Activated CD4-positive, CD25-positive, alpha-beta regulatory T cell treated with anti-CD3 and anti-CD28 coated beads, Interleukin-2, amount 50 U/mL, for 72 hours (primary cell): ENCODE data around the gene CRYGD.
"Not testable (repeated sequence)": the region's sequence is repeated elsewhere in the genome, so short reads cannot be mapped to it uniquely, and the experiment has no call there.

ENCODE experiments used
- DNase-seq: peaks from one replicate; pipeline ENCODE4 v3.0.0; 2021

Gene CRYGD

GRCh38 chr2:208124013-208124715 is at the start of gene CRYGD:
CRYGD (minus strand) TSS chr2:208124524; CDS start chr2:208124473, 51 bp downstream.
- DNase-seq: not testable (repeated sequence)

GRCh38 chr2:208172125-208172524 is 47.8 kb upstream of the CRYGD start:
- no peak for DNase-seq

GRCh38 chr2:208164951-208165755 is 40.8 kb upstream of the CRYGD start:
- no peak for DNase-seq

GRCh38 chr2:208163489-208163888 is 39.2 kb upstream of the CRYGD start, which contains the start of gene CRYGA:
CRYGA (minus strand) TSS chr2:208163589; CDS start chr2:208163556, 33 bp downstream.
- no peak for DNase-seq

GRCh38 chr2:208156439-208156838 is 32.1 kb upstream of the CRYGD start:
- no peak for DNase-seq

GRCh38 chr2:208153156-208153555 is 28.8 kb upstream of the CRYGD start:
- no peak for DNase-seq

- DNase-seq: no peak
Observed at GRCh38 chr2:208150956-208151355, 26.6 kb upstream of the CRYGD start.

GRCh38 chr2:208150094-208150493 is 25.8 kb upstream of the CRYGD start:
- no peak for DNase-seq

- no peak for DNase-seq
Observed at GRCh38 chr2:208148803-208149202, 24.5 kb upstream of the CRYGD start.

- DNase-seq: no peak
Observed at GRCh38 chr2:208147759-208148158, 23.4 kb upstream of the CRYGD start.

GRCh38 chr2:208147008-208147407 is 22.7 kb upstream of the CRYGD start:
- no peak for DNase-seq

GRCh38 chr2:208146006-208146405 is 21.7 kb upstream of the CRYGD start, which contains the start of gene CRYGB:
CRYGB (minus strand) TSS chr2:208146158; CDS start chr2:208146120, 38 bp downstream.
- DNase-seq: no peak

GRCh38 chr2:208142925-208143799 is 18.8 kb upstream of the CRYGD start:
- DNase-seq: no peak

GRCh38 chr2:208142240-208142924 is 18.1 kb upstream of the CRYGD start:
- no peak for DNase-seq

- DNase-seq: no peak
Observed at GRCh38 chr2:208139447-208139846, 15.1 kb upstream of the CRYGD start.

GRCh38 chr2:208138334-208138733 is 14.0 kb upstream of the CRYGD start:
- not testable (repeated sequence) for DNase-seq

GRCh38 chr2:208136716-208137094 is 12.4 kb upstream of the CRYGD start:
- no peak for DNase-seq

- DNase-seq: no peak
Observed at GRCh38 chr2:208135794-208136715, 11.7 kb upstream of the CRYGD start.

GRCh38 chr2:208134928-208135586 is 10.7 kb upstream of the CRYGD start:
- DNase-seq: no peak

GRCh38 chr2:208130712-208131110 is 6.4 kb upstream of the CRYGD start:
- no peak for DNase-seq
